Subcutaneous abdominal adipose tissue (tissue), 5 donors: ENCODE measurements around the gene SLC6A20.

Source experiments
- H3K27ac ChIP-seq: one replicate; pipeline ENCODE4 v1.7.0; 2013; ENCODE audit warnings: low read depth, mild to moderate bottlenecking, inconsistent platforms, low read length, moderate library complexity
- H3K27me3 ChIP-seq, 5 donors: one replicate each; pipeline ENCODE4 v1.7.0; 2013; ENCODE audit warnings: low read length in 5 of 5, inconsistent platforms in 1 of 5; ENCODE audit not compliant: control insufficient read depth in 5 of 5, insufficient read depth in 4 of 5
- H3K36me3 ChIP-seq, 5 donors: one replicate each; pipeline ENCODE4 v1.7.0; 2013; ENCODE audit warnings: low read length in 5 of 5; ENCODE audit not compliant: control insufficient read depth in 5 of 5, insufficient read depth in 5 of 5
- H3K4me1 ChIP-seq, 5 donors: one replicate each; pipeline ENCODE4 v1.7.0; 2013; ENCODE audit warnings: low read length in 5 of 5, mild to moderate bottlenecking in 3 of 5, moderate library complexity in 1 of 5; ENCODE audit not compliant: control insufficient read depth in 5 of 5, insufficient read depth in 5 of 5
- H3K4me3 ChIP-seq, 5 donors: one replicate each; pipeline ENCODE4 v1.7.0; 2013; ENCODE audit warnings: low read length in 5 of 5, low read depth in 1 of 5
- H3K9ac ChIP-seq, 5 donors: one replicate each; pipeline ENCODE4 v1.7.0; 2013; ENCODE audit warnings: low read length in 5 of 5, mild to moderate bottlenecking in 4 of 5, moderate library complexity in 3 of 5
- H3K9me3 ChIP-seq, 5 donors: one replicate each; pipeline ENCODE4 v1.7.0; 2013; ENCODE audit warnings: low read length in 5 of 5; ENCODE audit not compliant: control insufficient read depth in 5 of 5
- donor health status: healthy.
- donor health status: healthy.
- donor health status: healthy.
- donor health status: healthy.
- donor health status: healthy.

SLC6A20 gene

DNA sequence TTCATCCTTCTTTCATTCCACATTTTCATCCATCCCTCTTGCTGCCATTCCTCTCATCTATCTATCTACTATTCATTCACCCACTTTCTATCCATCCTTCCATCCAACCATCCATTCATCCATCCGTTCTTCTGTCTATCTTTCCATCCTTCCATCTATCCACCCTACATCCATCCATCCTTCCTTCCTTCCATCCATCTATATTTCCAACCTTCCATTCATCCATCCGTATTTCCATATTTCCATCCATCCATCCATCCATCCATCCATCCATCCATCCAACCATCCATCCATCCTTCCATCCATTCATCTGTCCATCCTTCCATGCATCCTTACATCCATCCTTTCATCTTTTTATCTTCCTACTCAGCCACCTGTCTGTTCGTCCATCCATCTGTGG is 14.0 kb downstream of the SLC6A20 start:
- peaks cover 0 to 7% (median 0%) of the 10 kb centered on the region in 5 donors for H3K4me1 ChIP-seq
- no peak overlapping the region for H3K9ac ChIP-seq
- no peak overlapping the region for H3K27ac ChIP-seq
- no peaks in the 10 kb centered on the region for H3K36me3 ChIP-seq
- peaks cover 0 to 11% (median 0%) of the 10 kb centered on the region in 5 donors for H3K27me3 ChIP-seq
- no peaks in the 10 kb centered on the region for H3K9me3 ChIP-seq
- H3K4me3 ChIP-seq: no peak overlapping the region

DNA sequence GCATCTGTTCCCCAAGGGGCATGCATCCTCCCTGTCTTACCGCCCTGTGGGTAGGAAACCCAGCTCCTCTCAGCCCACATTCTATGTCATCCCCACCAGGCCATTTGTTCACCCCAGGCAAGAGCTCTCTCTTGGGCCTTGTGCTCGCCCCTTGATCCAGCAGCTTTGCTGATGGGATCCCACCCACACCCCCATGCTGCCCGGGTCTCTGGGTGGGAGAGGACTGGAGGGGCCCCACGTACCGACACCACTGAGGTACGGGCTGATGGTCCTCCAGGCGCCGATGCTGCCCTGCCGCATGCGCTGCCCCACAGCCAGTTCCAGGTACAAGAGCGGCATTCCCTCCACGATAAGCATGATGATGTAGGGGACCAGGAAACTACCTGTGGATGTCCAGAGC is 14.5 kb downstream of the SLC6A20 start:
- H3K9me3 ChIP-seq: no peaks in the 10 kb centered on the region
- no peak overlapping the region for H3K27ac ChIP-seq
- H3K36me3 ChIP-seq: no peaks in the 10 kb centered on the region
- peaks cover 0 to 7% (median 0%) of the 10 kb centered on the region in 5 donors for H3K4me1 ChIP-seq
- H3K4me3 ChIP-seq: no peak overlapping the region
- peaks cover 0 to 11% (median 0%) of the 10 kb centered on the region in 5 donors for H3K27me3 ChIP-seq
- no peak overlapping the region for H3K9ac ChIP-seq

DNA sequence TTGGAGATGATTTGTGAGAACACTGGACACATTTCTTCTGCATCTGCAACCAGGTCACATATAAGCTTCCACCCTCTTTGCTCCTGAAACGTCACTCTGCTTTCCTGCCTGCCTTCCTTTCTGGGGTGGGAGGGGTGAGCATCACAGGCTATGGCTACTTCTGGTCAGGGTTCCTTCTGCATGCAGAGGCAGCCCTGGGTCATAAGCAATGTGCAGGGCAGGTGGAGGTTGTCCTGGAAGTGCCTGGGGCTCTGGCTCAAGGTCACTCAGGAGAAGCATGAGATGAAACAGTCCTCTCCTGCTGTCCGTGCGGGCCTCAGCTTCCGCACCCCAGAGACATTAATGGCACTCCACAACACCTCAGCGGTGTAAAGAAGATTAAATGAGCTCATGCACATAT is 15.1 kb downstream of the SLC6A20 start:
- H3K9ac ChIP-seq: no peak overlapping the region
- H3K4me3 ChIP-seq: no peak overlapping the region
- no peaks in the 10 kb centered on the region for H3K36me3 ChIP-seq
- H3K27ac ChIP-seq: no peak overlapping the region
- peaks cover 0 to 2% (median 0%) of the 10 kb centered on the region in 5 donors for H3K4me1 ChIP-seq
- no peaks in the 10 kb centered on the region for H3K9me3 ChIP-seq
- peaks cover 0 to 11% (median 0%) of the 10 kb centered on the region in 5 donors for H3K27me3 ChIP-seq

GRCh38 chr3:45779746-45780735 is 16.3 kb downstream of the SLC6A20 start:
- Histone ChIP-seq H3K4me1 (no peaks in the 10 kb centered on the region), H3K36me3 (no peaks in the 10 kb centered on the region), H3K27me3 (peaks cover 0 to 11% (median 0%) of the 10 kb centered on the region in 5 donors), H3K27ac (no peak overlapping the region), H3K4me3 (no peak overlapping the region), H3K9me3 (no peaks in the 10 kb centered on the region), H3K9ac (no peak overlapping the region)

- no peak overlapping the region for H3K27ac ChIP-seq
- no peaks in the 10 kb centered on the region for H3K9me3 ChIP-seq
- H3K9ac ChIP-seq: no peak overlapping the region
- peaks cover 0 to 14% (median 0%) of the 10 kb centered on the region in 5 donors for H3K27me3 ChIP-seq
- H3K4me1 ChIP-seq: no peaks in the 10 kb centered on the region
- H3K4me3 ChIP-seq: no peak overlapping the region
- no peaks in the 10 kb centered on the region for H3K36me3 ChIP-seq
These were observed 17.6 kb downstream of the SLC6A20 start for GRCh38 chr3:45778761-45779201.

DNA sequence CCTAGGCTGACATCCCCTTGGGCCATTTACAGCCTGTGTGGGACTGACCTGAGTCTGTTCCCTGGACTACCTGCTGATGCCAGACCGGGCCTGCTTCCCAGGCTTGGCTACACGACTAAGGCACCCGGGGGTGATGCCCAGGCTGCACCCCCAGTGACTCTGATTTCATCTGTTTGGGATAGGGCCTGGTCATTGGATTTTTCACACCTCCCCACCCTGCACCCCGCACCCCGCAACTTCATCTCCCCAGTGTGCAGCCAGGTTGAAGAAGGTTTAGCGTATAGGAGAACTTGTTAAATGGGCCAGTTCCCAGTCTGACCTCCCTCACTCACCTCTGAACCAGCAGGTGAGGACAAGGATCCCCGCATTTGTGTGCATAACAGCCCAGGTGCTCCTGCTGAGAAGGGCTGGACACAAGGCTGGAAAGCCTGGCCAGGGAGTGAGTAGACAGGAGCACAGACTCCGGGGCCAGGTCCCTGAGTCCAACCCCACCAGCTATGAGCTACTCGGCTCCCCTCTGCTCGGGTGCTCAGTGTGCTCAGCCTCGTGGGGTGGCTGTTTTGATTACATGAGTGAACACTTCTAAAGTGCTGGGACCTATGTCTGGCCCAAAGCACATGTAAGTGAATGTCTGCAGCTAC is 18.5 kb downstream of the SLC6A20 start:
- no peaks in the 10 kb centered on the region for H3K4me1 ChIP-seq
- peaks cover 0 to 14% (median 0%) of the 10 kb centered on the region in 5 donors for H3K27me3 ChIP-seq
- H3K4me3 ChIP-seq: no peak overlapping the region
- H3K9me3 ChIP-seq: no peaks in the 10 kb centered on the region
- H3K9ac ChIP-seq: no peak overlapping the region
- H3K36me3 ChIP-seq: no peaks in the 10 kb centered on the region
- no peak overlapping the region for H3K27ac ChIP-seq

DNA sequence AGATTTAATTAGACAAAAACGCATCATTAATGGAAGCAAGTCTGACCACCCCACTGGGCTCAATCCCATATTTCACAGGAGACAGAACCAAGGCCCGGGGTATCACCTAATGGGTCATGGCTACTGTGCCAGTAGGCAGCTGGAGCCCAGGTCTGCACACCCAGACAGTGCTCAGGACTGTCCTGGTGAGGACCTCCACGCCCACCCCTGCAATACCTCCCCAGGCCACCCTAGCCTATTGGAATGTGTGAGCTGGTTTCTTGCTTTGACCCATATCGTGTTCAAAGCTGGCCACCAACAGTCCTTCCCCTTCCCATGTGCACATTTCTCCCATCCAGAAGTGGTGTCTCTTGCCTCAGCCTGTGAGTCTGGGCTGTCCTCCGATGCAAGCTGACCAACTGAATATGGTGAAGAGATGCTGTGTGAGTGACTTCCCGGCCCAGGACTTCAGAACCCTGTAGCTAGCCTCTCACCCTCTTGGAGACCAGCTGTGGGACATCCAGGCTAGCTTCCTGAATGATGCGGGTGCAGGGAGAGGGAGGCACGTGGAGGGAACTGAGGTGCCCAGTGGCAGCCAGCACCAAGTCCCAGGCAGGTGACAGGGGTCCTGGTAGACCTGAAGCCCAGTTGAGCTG is 19.1 kb downstream of the SLC6A20 start:
- Histone ChIP-seq H3K27ac (no peak overlapping the region), H3K4me3 (no peak overlapping the region), H3K9ac (no peak overlapping the region), H3K27me3 (peaks cover 0 to 14% (median 0%) of the 10 kb centered on the region in 5 donors), H3K9me3 (no peaks in the 10 kb centered on the region), H3K36me3 (no peaks in the 10 kb centered on the region), H3K4me1 (no peaks in the 10 kb centered on the region)

GRCh38 chr3:45776611-45777010 is 19.7 kb downstream of the SLC6A20 start:
- H3K4me1 ChIP-seq: no peaks in the 10 kb centered on the region
- H3K9ac ChIP-seq: no peak overlapping the region

GRCh38 chr3:45776301-45776595 is 20.1 kb downstream of the SLC6A20 start:
- H3K9ac ChIP-seq: no peak overlapping the region
- H3K4me3 ChIP-seq: no peak overlapping the region
- no peaks in the 10 kb centered on the region for H3K36me3 ChIP-seq
- peaks cover 0 to 15% (median 3%) of the 10 kb centered on the region in 5 donors for H3K27me3 ChIP-seq
- no peak overlapping the region for H3K27ac ChIP-seq
- no peaks in the 10 kb centered on the region for H3K9me3 ChIP-seq
- H3K4me1 ChIP-seq: no peaks in the 10 kb centered on the region

More at GRCh38 chr3:45776611-45777010, 19.7 kb downstream of the SLC6A20 start:
- no peak overlapping the region for H3K27ac ChIP-seq
- no peaks in the 10 kb centered on the region for H3K9me3 ChIP-seq
- no peak overlapping the region for H3K4me3 ChIP-seq
- H3K36me3 ChIP-seq: no peaks in the 10 kb centered on the region
- H3K27me3 ChIP-seq: peaks cover 0 to 14% (median 0%) of the 10 kb centered on the region in 5 donors
